SU-DHL-6 (cell line): ENCODE measurements around the gene ZNG1F.
"Not testable (repeated sequence)": the region's sequence is repeated elsewhere in the genome, so short reads cannot be mapped to it uniquely, and the experiment has no call there.

ENCODE experiments used
- EZH2phosphoT487 ChIP-seq: fragments of 200-600 bp; sonication (generic), shearing (Covaris generic); conservative IDR thresholded peaks from 2 replicates; pipeline ENCODE4 v1.6.1; 2018; ENCODE audit warnings: mild to moderate bottlenecking, antibody characterized with exemption, low read length, moderate library complexity, mixed read lengths
- TF ChIP-seq, protein P1 (sequence below): fragments of 200-600 bp; sonication (generic); IDR thresholded peaks from one replicate; pipeline ENCODE4 v1.5.1; 2017; ENCODE audit warnings: antibody characterized with exemption, mild to moderate bottlenecking, low read length, moderate library complexity; ENCODE audit not compliant: insufficient read depth, poor library complexity, severe bottlenecking

DNA sequence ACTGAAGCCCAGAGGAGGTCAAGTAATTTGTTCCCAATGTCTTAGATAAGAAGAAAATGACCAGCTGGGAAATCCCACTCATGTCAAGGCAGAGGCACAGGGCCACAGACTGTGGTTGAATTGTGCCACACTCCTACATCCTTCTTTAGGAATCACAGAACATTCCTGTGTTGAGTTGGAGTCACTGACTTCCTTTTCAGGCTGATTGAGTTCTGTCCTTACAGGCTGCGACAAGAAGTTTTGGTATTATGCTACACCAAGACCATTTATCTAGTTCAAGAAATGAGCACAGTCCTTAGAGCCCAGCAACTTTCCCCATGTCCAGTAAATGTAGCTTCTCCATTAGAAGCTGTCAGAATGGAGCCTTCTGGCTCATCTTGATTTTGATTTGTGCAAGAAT lies 98.7 kb downstream of the ZNG1F start:
- TF ChIP-seq, protein P1, sequence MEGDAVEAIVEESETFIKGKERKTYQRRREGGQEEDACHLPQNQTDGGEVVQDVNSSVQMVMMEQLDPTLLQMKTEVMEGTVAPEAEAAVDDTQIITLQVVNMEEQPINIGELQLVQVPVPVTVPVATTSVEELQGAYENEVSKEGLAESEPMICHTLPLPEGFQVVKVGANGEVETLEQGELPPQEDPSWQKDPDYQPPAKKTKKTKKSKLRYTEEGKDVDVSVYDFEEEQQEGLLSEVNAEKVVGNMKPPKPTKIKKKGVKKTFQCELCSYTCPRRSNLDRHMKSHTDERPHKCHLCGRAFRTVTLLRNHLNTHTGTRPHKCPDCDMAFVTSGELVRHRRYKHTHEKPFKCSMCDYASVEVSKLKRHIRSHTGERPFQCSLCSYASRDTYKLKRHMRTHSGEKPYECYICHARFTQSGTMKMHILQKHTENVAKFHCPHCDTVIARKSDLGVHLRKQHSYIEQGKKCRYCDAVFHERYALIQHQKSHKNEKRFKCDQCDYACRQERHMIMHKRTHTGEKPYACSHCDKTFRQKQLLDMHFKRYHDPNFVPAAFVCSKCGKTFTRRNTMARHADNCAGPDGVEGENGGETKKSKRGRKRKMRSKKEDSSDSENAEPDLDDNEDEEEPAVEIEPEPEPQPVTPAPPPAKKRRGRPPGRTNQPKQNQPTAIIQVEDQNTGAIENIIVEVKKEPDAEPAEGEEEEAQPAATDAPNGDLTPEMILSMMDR: not testable (repeated sequence)
- TF ChIP-seq EZH2phosphoT487: not testable (repeated sequence)
